Upper lobe of left lung (tissue), 6 donors: Measurements from ENCODE around the gene FOLR2. TPM values are rescaled to one million over a fixed set of nuclear protein-coding genes. Genes with fewer than 3 reads are reported as not detected.

Experiments
- ATAC-seq, 2 donors: fragments of 200-7000 bp; cut with Tn5 transposase; one replicate each; pipeline ENCODE4 v1.9.1; 2022; ENCODE audit warnings: mild to moderate bottlenecking in 2 of 2, moderate library complexity in 2 of 2; ENCODE audit not compliant: low FRiP score in 2 of 2
- DNase-seq, 2 donors: peaks; one replicate each; pipeline ENCODE4 v3.0.0-alpha.2; 2019 to 2020
- H3K27ac ChIP-seq, 4 donors: fragments of 200-600 bp; sonication (generic); one replicate each; pipeline ENCODE4 v1.5.1; 2016 to 2019
- H3K27me3 ChIP-seq, 4 donors: fragments of 200-600 bp; sonication (generic); one replicate each; pipeline ENCODE4 v1.5.1; 2017 to 2019
- H3K36me3 ChIP-seq, 4 donors: fragments of 200-600 bp; sonication (generic); one replicate each; pipeline ENCODE4 v1.5.1; 2016 to 2019
- H3K4me1 ChIP-seq, 4 donors: fragments of 200-600 bp; sonication (generic); one replicate each; pipeline ENCODE4 v1.5.1; 2018 to 2019
- H3K4me3 ChIP-seq, 4 donors: fragments of 200-600 bp; sonication (generic); one replicate each; pipeline ENCODE4 v1.5.1; 2017 to 2019; ENCODE audit warnings: mild to moderate bottlenecking in 2 of 4, moderate library complexity in 1 of 4
- H3K9me3 ChIP-seq, 4 donors: fragments of 200-600 bp; sonication (generic); one replicate each; pipeline ENCODE4 v1.5.1; 2018 to 2019
- EP300 ChIP-seq, 4 donors: sonication (generic); formaldehyde crosslinking; IDR thresholded peaks; one replicate each; pipeline ENCODE4 v1.5.1; 2017; ENCODE audit warnings: antibody characterized with exemption in 4 of 4, control low read depth in 2 of 4
- POLR2A ChIP-seq, 4 donors: fragments of 450-650 bp; IDR thresholded peaks; one replicate each; pipeline ENCODE4 v1.5.1; 2016 to 2017; ENCODE audit warnings: antibody characterized with exemption in 4 of 4, mild to moderate bottlenecking in 2 of 4
- POLR2AphosphoS5 ChIP-seq, 2 donors: sonication (generic); formaldehyde crosslinking; IDR thresholded peaks; one replicate each; pipeline ENCODE4 v1.5.1; 2017; ENCODE audit warnings: antibody characterized with exemption in 2 of 2
- WGBS, 2 donors: methylation state at CpG; one replicate each; pipeline ENCODE4 v1.1.5; 2017 to 2018; 5-methylcytosine and 5-hydroxymethylcytosine counted together
- total RNA-seq, 6 donors: library from RNA; depleted of rRNA in 4 of 6; stranded (reverse); fragments of >200 nt in 4 of 6; gene quantifications; one replicate each; pipeline versions ENCODE4 v1.1.0 to v1.2.1, GENCODE V29; 2016 to 2021
- TF ChIP-seq, protein P1 (sequence below), 6 experiments: fragments of 450-650 bp in 4 of 6; fragments of 200-600 bp in 2 of 6; sonication (generic) in 2 of 6; IDR thresholded peaks; one replicate each; pipeline ENCODE4 v1.5.1; 2016 to 2019; ENCODE audit warnings: antibody characterized with exemption in 6 of 6
- donor health status: DM: no; HTN: no; CAD: no; lungs with moderate emphysema.
- donor health status: DM: no; HTN: yes; CAD: no; lungs with severe emphysema.

Gene FOLR2
- total RNA-seq, 6 donors from 2014 or later: 4.8 to 28.7 (median 12.8) TPM

DNA sequence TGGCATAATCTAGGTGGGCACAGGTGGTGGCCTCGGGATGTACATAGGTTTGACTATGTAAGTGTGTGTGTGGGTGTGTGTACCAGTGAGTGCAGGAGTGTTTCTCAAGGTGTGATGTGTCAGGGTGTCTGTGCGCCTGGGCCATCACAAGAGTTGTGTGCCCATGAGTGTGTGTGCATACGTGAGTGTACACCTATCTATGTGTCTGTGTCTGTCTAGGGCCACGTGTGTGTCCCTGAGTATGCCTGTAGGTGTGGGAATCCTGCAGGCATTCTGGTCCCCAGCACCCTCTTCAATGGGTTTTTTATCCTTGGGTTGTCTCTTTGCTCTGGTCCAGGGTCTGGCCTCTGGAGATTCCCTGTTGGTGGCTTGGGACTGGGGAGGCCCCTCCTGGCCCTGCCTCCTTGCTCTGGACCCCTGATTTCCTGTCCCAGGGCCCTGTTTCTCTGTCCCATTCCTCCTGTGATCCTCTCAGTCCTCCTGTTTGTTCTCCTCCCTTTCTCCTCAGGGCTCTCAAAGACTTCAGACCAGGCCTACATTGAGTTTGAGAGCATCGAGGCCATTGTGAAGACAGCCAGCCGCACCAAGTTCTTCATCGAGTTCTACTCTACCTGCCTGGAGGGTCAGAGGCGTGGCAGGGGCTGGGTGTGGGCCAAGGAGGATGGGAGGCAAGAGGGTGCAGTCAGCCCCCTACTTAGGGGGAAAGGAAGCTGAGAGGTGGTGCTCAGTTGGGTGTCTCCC, 17.3 kb downstream of the FOLR2 start:
- DNase-seq (peak in 1 of 2 donors; percentile 12), ATAC-seq (no peak)
- no peak overlapping the region for H3K27ac ChIP-seq
- H3K4me3 ChIP-seq: no peak overlapping the region
- no peaks in the 10 kb centered on the region for H3K9me3 ChIP-seq
- no peaks in the 10 kb centered on the region for H3K27me3 ChIP-seq
- WGBS, 2 donors: 85 to 90% methylated on average over 7 to 8 of the region's 8 CpGs
- TF ChIP-seq, protein P1, sequence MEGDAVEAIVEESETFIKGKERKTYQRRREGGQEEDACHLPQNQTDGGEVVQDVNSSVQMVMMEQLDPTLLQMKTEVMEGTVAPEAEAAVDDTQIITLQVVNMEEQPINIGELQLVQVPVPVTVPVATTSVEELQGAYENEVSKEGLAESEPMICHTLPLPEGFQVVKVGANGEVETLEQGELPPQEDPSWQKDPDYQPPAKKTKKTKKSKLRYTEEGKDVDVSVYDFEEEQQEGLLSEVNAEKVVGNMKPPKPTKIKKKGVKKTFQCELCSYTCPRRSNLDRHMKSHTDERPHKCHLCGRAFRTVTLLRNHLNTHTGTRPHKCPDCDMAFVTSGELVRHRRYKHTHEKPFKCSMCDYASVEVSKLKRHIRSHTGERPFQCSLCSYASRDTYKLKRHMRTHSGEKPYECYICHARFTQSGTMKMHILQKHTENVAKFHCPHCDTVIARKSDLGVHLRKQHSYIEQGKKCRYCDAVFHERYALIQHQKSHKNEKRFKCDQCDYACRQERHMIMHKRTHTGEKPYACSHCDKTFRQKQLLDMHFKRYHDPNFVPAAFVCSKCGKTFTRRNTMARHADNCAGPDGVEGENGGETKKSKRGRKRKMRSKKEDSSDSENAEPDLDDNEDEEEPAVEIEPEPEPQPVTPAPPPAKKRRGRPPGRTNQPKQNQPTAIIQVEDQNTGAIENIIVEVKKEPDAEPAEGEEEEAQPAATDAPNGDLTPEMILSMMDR (IDR thresholded peaks at IDR 0.05): no peak
- TF ChIP-seq POLR2A (IDR thresholded peaks at IDR 0.05): no peak
- no peak for TF ChIP-seq POLR2AphosphoS5 (IDR thresholded peaks at IDR 0.05)
- TF ChIP-seq EP300 (IDR thresholded peaks at IDR 0.05): no peak
- peaks cover 8 to 25% (median 13%) of the 10 kb centered on the region in 4 donors for H3K4me1 ChIP-seq
- H3K36me3 ChIP-seq: peaks cover 45 to 90% (median 88%) of the 10 kb centered on the region in 4 donors

DNA sequence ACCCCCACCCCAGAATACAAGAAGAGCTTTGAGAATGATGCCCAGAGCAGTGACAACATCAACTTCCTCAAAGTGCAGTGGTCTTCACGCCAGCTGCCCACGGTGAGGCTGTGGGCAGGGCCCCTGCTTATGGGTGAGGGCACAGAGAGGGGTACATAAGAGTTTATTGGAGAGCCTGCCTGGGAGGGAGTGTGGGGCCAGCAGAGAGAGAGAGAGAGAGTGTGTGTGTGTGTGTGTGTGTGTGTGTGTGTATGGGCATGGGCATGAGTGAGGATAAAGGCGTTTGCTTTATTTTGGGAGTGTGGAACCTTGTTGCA, 17.9 kb downstream of the FOLR2 start:
- H3K9me3 ChIP-seq: no peaks in the 10 kb centered on the region

DNA sequence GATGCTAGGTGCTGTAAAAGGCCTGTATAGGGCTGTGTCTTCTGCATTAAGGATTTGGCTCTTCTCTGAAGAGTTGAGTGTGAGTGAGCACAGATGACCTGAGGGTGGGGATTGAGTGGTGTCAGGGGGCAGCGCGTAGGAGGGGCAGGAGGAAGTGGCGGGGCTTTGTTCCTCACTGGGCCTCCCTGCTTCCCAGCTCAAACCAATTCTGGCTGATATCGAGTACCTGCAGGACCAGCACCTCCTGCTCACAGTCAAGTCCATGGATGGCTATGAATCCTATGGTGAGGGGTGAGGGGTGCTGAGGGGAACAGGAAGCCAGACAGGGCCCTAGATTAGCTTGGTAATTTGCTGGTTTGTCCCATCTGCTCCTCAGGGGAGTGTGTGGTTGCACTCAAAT, 18.3 kb downstream of the FOLR2 start:
- no peak overlapping the region for H3K4me3 ChIP-seq
- TF ChIP-seq EP300 (IDR thresholded peaks at IDR 0.05) (no peak), POLR2A (IDR thresholded peaks at IDR 0.05) (no peak), POLR2AphosphoS5 (IDR thresholded peaks at IDR 0.05) (no peak)
- TF ChIP-seq, protein P1 (IDR thresholded peaks at IDR 0.05): no peak
- no peak overlapping the region for H3K27ac ChIP-seq
- H3K27me3 ChIP-seq: peaks cover 0 to 7% (median 0%) of the 10 kb centered on the region in 4 donors
- H3K36me3 ChIP-seq: peaks cover 35 to 81% (median 78%) of the 10 kb centered on the region in 4 donors
- 92 to 97% methylated on average over 4 of the region's 4 CpGs for WGBS, 2 donors
- H3K9me3 ChIP-seq: no peaks in the 10 kb centered on the region
- peaks cover 18 to 35% (median 22%) of the 10 kb centered on the region in 4 donors for H3K4me1 ChIP-seq
- ATAC-seq (no peak), DNase-seq (peak in 1 of 2 donors; percentile 12)

More for the DNA sequence above, 17.9 kb downstream of the FOLR2 start:
- Histone ChIP-seq H3K4me3 (no peak overlapping the region), H3K27ac (no peak overlapping the region), H3K27me3 (peaks cover 0 to 2% (median 0%) of the 10 kb centered on the region in 4 donors), H3K36me3 (peaks cover 40 to 85% (median 82%) of the 10 kb centered on the region in 4 donors), H3K4me1 (peaks cover 13 to 30% (median 18%) of the 10 kb centered on the region in 4 donors)
- TF ChIP-seq, protein P1 (IDR thresholded peaks at IDR 0.05): no peak
- TF ChIP-seq POLR2AphosphoS5 (IDR thresholded peaks at IDR 0.05): no peak
- TF ChIP-seq POLR2A (IDR thresholded peaks at IDR 0.05): no peak
- TF ChIP-seq EP300 (IDR thresholded peaks at IDR 0.05): no peak
- 78 to 86% methylated on average over 3 of the region's 3 CpGs for WGBS, 2 donors
- DNase-seq: peak in 1 of 2 donors; percentile 6
- no peak for ATAC-seq

DNA sequence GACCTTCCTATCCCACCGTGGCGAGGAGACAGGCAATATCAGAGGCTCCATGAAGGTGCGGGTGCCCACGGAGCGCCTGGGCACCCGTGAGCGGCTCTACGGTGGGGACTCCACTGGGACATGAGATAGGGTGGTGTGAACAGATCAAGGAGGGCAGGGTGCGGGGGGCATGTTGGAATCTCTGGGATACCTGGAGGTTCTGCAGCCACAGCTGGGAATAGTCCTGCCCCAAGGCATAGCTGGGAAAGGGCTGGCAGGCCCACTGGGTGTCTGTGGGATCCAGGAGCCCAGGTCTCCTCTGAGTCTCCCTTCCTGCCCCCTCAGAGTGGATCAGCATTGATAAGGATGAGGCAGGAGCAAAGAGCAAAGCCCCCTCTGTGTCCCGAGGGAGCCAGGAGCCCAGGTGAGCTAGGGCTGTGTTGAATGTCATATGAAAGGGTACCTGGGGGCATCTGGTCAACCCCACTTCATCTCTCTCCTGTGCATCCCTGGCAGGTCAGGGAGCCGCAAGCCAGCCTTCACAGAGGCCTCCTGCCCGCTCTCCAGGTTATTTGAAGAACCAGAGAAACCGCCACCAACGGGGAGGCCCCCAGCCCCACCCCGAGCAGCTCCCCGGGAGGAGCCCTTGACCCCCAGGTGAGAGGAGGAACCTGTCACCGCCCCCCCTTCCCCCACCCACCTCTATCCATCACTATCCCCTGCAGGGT, 18.9 kb downstream of the FOLR2 start:
- no peak overlapping the region for H3K4me3 ChIP-seq
- peaks cover 0 to 11% (median 0%) of the 10 kb centered on the region in 4 donors for H3K27me3 ChIP-seq
- DNase-seq (peak; percentile 15 to 54), ATAC-seq (no peak)
- H3K9me3 ChIP-seq: no peaks in the 10 kb centered on the region
- H3K36me3 ChIP-seq: peaks cover 31 to 75% (median 72%) of the 10 kb centered on the region in 4 donors
- H3K27ac ChIP-seq: no peak overlapping the region
- no peak for TF ChIP-seq POLR2A (IDR thresholded peaks at IDR 0.05)
- TF ChIP-seq EP300 (IDR thresholded peaks at IDR 0.05): no peak
- TF ChIP-seq, protein P1 (IDR thresholded peaks at IDR 0.05): no peak
- no peak for TF ChIP-seq POLR2AphosphoS5 (IDR thresholded peaks at IDR 0.05)
- 91 to 98% methylated on average over 10 to 14 of the region's 17 CpGs for WGBS, 2 donors
- H3K4me1 ChIP-seq: peaks cover 24 to 41% (median 28%) of the 10 kb centered on the region in 4 donors
